ENCODE data around the gene NHLRC4. TPM values are rescaled to one million over a fixed set of nuclear protein-coding genes. Genes with fewer than 3 reads are reported as not detected.

NHLRC4 gene
- total RNA-seq, 1 donor from 2014 or later, result 0.35 TPM

DNA sequence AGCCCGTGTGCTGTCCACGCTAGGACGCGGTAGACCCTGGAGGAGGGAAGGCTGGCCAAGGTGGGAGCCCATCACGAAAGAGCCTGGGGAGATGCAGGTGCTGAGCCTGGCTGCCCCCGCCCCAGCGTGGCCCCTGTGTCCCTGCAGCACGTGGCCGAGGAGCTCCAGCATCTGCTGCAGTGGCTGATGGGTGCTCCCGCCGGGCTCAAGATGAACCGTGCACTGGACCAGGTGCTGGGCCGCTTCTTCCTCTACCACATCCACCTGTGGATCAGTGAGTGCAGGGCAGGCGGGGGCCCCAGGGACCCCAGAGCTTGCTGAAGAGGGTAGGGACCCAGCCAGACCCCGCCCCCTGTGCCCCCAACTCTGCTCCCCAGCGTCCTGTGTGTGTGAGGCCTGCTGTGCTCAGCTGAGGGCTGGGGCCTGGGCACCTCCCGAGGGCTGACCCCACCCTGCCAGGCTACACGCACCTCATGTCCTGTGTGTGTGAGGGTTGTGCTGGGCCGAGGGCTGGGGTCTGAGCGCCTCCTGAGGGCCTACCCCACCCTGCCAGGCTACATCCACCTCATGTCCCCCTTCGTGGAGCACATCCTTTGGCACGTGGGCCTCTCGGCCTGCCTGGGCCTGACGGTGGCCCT, 11.5 kb downstream of the NHLRC4 start:
- TF ChIP-seq CTCF (conservative IDR thresholded peaks at IDR 0.05; ENCODE audit: low read depth, low read length), result no peak
- no peak overlapping the region for H3K4me3 ChIP-seq (ENCODE audit: low read depth, low read length)
- no peak for DNase-seq (ENCODE audit: low read depth)

DNA sequence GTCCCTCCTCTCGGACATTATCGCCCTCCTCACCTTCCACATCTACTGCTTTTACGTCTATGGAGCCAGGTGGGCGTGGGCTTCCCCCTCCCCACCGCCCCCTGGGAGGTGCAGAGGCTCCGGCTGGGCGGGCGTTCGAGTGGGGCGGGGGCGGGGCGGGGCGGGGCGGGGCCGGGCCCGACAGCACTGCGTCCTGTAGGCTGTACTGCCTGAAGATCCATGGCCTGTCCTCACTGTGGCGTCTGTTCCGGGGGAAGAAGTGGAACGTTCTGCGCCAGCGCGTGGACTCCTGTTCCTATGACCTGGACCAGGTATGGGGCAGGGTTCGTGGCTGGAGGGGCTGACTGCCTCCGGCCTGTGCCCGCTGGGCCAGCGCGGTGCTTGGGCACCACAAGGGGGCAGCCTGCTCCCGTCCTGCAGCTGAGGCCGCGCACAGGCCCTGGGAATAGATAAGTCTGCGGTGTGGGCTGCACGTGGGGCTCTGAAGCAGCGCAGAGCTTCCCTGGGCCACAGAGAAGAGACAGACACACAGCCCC, 12.1 kb downstream of the NHLRC4 start:
- peak; percentile 78 for TF ChIP-seq CTCF (conservative IDR thresholded peaks at IDR 0.05; ENCODE audit: low read depth, low read length)
- DNase-seq (ENCODE audit: low read depth), result no peak
- H3K4me3 ChIP-seq (ENCODE audit: low read depth, low read length), result no peak overlapping the region

DNA sequence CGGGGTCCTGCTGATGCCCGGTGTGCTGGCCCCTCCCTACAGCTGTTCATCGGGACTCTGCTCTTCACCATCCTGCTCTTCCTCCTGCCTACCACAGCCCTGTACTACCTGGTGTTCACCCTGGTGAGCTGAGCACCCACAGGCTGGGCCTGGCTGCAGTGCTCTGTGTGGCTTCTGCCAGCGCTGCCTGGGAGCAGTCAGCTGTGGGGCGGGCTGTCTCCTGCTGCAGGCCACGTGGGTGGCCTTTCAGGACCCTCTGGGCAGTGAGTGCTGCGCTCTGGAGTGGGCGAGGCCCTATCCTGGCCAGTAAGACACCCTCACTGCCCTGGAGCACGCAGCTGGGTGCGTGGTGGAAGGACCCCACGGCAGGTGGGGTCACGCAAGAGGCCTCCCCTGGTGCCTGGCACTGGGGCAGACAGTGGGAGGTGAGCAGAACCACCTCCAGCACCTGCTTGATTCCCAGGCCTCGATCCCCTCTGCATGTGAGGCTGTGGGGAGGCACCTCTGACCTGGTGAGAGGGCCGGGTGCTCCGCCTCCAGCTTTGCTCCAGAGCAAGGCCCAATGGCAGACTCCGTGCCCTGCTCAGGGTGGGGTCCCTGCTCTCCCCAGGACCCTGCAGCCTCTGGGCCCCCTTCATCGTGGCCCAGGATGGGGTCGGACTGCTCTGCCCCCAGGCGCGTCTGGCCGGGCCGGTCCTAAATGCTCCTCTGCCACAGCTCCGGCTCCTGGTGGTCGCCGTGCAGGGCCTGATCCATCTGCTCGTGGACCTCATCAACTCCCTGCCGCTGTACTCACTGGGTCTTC, 13.5 kb downstream of the NHLRC4 start:
- no peak for TF ChIP-seq CTCF (conservative IDR thresholded peaks at IDR 0.05; ENCODE audit: low read depth, low read length)
- DNase-seq (ENCODE audit: low read depth), result no peak

GRCh38 chr16:580946-581498, 14.2 kb downstream of the NHLRC4 start:
- H3K4me3 ChIP-seq (ENCODE audit: low read depth, low read length), result no peak overlapping the region
- no peak for DNase-seq (ENCODE audit: low read depth)
- TF ChIP-seq CTCF (conservative IDR thresholded peaks at IDR 0.05; ENCODE audit: low read depth, low read length), result no peak

More for the DNA sequence above, 13.5 kb downstream of the NHLRC4 start:
- H3K4me3 ChIP-seq (ENCODE audit: low read depth, low read length), result no peak overlapping the region

DNA sequence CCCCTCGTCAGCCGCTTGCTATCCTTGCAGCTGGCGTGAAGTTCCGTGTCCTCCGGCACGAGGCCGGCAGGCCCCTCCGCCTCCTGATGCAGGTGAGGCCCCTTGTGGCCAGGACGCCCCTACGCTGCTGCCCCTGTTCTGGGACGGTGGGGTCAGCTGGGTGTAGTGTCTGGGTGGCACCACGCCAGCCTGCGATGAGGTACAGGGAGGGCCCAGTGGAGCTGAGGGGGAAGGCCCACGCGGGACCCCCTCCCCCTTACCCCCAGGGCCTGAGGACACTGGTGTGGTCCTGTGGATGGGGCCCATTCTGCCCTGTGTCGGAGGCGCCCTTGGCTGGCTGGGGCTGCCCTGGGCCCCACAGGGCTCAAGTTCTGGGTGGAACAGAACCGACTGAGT, 15.4 kb downstream of the NHLRC4 start:
- no peak overlapping the region for H3K4me3 ChIP-seq (ENCODE audit: low read depth, low read length)
- no peak for DNase-seq (ENCODE audit: low read depth)
- TF ChIP-seq CTCF (conservative IDR thresholded peaks at IDR 0.05; ENCODE audit: low read depth, low read length), result no peak

DNA sequence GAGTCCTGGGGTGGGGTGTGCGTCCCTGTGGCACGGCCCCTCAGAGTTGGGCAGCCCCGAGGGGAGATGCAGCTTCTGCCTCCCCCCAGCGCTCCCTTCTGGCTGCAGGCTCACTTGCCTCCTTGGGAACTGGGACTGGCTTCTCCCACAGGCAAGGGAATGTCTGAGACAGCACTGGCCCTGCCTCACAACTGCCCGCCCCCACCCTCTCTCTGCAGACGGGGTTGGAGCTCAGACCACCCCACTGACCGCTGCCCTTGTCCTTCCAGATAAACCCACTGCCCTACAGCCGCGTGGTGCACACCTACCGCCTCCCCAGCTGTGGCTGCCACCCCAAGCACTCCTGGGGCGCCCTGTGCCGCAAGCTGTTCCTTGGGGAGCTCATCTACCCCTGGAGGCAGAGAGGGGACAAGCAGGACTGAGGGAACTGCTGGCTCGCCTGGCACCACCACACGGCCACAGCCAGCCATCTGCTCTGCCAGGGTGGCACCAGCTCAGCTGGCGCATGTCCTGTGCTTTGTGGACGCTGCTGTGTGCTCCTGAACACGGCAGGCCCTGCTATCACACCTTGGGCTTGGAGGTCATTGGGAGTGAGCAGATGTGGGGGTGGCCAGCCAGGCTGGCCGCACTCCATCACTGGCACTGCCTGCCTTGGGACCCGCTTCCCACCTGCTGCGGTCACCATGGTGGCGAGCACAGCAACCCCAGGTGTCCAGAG, 16.0 kb downstream of the NHLRC4 start:
- TF ChIP-seq CTCF (conservative IDR thresholded peaks at IDR 0.05; ENCODE audit: low read depth, low read length), result no peak
- no peak overlapping the region for H3K4me3 ChIP-seq (ENCODE audit: low read depth, low read length)
- no peak for DNase-seq (ENCODE audit: low read depth)

Data from epithelial cell of proximal tubule (primary cell).